ENCODE results near the gene YAP1.

DNA sequence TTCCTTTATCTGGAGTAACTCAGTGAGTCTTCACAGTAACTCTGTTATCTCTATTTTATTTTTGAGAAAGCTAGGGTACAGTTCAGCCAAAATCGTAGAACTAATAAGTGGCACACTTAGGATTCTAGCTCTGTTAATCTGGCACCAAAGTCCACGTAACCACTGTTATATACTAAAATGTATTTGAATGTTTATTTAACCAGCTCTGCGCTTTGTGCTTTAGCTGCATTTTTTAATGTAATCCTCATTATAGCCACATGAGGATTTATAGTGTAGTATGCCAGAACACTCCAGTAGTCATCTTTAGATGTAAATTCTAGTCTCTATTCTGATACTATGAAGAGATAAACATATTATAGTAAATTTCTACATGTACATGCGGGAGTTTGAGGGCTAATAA, 36.8 kb downstream of the YAP1 start:
- TF ChIP-seq POLR2AphosphoS5 (IDR thresholded peaks at IDR 0.05): no peak
- TF ChIP-seq, protein P1, sequence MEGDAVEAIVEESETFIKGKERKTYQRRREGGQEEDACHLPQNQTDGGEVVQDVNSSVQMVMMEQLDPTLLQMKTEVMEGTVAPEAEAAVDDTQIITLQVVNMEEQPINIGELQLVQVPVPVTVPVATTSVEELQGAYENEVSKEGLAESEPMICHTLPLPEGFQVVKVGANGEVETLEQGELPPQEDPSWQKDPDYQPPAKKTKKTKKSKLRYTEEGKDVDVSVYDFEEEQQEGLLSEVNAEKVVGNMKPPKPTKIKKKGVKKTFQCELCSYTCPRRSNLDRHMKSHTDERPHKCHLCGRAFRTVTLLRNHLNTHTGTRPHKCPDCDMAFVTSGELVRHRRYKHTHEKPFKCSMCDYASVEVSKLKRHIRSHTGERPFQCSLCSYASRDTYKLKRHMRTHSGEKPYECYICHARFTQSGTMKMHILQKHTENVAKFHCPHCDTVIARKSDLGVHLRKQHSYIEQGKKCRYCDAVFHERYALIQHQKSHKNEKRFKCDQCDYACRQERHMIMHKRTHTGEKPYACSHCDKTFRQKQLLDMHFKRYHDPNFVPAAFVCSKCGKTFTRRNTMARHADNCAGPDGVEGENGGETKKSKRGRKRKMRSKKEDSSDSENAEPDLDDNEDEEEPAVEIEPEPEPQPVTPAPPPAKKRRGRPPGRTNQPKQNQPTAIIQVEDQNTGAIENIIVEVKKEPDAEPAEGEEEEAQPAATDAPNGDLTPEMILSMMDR (IDR thresholded peaks at IDR 0.05): peak in 1 of 3 experiments; percentile 8

Data from esophagus muscularis mucosa (tissue), 3 donors.